Jurkat, Clone E6-1 (cell line): Measurements from ENCODE around the gene GALNT18.

Source experiments
- DNase-seq: peaks from one replicate; pipeline ENCODE4 v3.0.0-alpha.2; 2011; ENCODE audit warnings: low read depth, low spot score
- H3K4me3 ChIP-seq: 2 replicates; pipeline ENCODE4 v1.5.1; 2011; ENCODE audit warnings: mild to moderate bottlenecking, low read length, control low read depth, moderate library complexity

GALNT18 gene

DNA sequence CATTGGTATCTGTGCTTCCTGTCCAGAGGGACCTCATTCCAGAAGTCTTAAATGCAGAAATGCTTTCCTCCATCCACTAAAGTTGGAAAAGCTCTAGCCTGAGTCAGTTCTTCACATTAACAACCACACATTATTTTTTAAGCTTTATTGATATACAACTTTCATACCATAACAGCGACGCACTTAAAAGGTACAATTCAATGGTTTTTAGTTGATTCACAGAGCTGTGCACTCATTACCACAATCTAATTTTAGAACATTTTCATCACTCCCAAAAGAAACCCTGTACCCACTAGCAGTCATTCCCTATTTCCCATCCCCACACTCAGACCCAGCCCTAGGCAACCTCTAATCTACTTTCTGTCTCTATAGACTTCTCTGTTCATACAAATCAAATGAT, 27.6 kb downstream of the GALNT18 start:
- DNase-seq: no peak
- no peak overlapping the region for H3K4me3 ChIP-seq

DNA sequence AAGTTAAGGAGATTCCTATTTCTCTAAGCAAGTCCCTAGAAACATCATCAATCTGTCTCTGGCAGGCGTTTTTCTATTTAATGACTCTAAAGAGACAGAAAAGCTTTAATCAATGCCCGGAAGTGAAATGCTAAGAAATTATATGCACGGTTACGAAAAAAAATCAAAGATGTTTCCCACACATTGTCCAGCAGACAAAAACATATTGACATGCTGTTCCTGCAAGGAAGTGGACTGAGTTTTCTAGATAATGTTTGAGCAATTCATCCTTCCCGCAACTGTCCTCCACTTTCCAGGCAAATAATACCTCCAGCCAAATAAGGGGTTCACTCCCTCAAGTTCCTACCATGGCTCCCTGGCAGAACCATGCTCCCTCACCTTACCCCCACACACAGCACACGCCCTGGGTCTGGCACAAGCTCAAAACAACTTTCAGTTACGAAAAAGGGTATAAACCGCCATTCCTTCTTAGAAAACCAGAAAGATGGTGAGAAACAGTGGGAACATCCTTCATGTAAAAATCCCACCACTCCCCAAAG, 29.6 kb downstream of the GALNT18 start:
- no peak for DNase-seq
- no peak overlapping the region for H3K4me3 ChIP-seq

DNA sequence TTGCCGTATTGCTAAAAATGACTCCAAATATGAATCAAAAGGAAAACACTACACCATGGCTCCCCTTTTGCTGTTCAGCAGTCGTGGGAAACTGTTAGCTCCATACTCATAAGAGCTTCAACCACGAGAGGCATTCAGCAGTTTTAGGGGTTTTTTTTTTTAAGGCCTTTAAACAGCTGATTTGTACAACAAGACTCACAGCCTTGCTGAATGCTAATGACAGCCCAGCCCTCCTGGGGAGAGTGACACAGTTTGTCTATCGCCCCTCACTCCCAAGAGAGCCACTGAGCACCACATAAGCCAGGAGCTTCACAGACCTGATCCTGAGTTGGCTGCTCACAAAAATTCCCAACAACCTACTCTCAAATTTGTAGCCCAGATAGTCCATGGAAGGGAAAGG, 32.4 kb downstream of the GALNT18 start:
- no peak for DNase-seq
- no peak overlapping the region for H3K4me3 ChIP-seq

DNA sequence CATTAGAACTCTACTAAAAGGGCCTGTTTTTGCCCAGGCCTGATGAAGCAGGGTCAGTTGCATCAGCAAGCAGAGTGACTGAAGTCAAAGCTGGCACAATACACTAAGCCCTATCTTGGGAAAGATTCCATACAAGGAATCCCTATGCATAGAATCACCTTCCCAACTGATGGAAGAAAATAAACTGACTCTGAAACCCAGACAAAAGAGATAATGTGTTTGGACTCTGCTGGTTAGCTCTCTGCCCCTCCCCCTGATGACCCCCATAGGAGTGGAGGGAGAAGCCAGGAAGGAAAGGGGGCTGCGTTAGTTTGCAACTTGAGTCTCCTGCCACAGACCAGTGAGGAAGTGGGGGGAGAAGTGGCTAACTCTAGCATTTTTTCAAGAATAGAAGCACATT, 32.9 kb downstream of the GALNT18 start:
- no peak overlapping the region for H3K4me3 ChIP-seq
- DNase-seq: no peak

DNA sequence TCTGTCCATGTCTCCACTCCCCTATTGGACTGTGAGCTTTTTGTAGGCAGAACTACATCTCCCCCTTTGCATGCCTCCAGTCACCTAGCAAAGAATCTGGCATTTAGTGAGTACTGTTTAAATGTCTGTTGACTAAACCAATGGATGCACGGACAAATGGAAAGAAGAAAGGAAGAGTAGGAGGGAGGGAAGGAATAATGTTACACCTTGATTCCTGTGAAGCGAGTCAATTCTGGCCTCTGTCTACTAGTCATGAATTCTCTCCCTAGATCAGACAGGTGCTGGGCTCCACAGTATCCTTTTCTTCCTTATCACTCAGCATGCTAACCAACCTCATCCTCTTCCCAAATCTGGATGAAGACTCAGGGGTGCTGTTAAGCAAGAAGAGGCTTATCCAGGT, 33.6 kb downstream of the GALNT18 start:
- H3K4me3 ChIP-seq: no peak overlapping the region
- DNase-seq: no peak

DNA sequence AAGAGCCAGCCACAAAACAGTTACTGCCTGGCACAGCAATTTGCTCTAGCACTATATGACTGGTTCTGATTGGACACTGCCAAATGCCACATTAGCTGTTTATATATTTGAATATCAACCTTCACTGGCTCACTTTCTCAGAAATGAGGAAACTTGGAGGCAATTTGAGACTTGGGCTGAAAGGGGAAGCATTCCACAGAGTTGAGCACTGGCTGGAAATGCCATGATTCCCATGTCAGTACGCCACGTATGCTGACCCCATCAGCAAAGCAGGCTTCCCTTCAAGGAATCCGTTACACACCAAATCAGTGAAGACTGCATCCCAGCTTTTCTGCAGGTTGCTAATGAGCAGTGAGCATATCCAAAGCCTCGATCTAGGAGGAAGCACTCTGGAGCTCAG, 34.7 kb downstream of the GALNT18 start:
- no peak overlapping the region for H3K4me3 ChIP-seq
- no peak for DNase-seq

DNA sequence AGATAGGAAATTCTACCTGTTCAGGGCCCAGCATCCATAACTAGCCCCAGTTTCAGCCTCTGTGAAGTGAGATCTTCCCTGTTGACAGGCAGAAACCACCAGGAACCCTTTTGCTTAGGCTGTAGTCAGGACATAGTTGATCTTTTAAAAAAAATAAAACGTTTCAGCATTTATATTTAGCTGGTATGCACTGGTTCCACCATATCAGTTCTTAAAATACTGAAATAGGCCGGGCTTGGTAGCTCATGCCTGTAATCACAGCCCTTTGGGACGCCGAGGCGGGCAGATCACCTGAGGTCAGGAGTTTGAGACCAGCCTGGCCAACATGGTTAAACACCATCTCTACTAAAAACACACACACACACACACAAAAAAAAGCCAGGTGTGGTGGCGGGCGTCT, 35.3 kb downstream of the GALNT18 start:
- no peak overlapping the region for H3K4me3 ChIP-seq
- DNase-seq: no peak

DNA sequence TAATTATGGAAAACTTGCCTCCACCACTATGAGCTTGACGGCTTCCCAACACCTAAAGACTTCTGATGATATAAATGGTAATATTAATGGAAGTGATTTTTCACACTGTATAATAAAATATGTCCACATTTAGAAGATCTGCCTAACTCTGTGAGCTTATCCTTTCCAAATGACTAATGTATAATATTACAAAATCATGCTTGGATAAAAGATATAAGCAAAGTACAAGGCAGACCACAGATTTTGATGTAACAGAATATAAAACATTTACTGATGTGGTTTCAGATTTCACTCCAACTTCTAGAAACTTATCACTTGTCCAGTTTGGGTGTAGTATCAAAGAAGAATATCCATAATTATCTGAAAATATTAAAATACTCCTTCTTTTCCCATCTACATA, 36.9 kb downstream of the GALNT18 start:
- no peak overlapping the region for H3K4me3 ChIP-seq
- DNase-seq: no peak

DNA sequence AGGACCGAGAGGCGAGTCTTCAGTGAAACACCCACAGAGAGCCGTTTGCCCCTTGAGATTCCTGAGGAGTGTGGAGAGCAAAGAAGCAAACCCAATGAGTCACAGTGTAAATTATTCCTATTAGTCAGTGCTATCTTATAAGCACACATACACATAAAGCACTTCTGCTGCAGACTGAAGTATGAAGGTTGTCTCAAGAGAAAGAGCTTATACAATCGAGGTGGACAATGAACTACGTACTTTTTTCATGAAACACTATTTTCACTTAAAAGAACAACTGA, 37.3 kb downstream of the GALNT18 start:
- DNase-seq: no peak
- H3K4me3 ChIP-seq: no peak overlapping the region

DNA sequence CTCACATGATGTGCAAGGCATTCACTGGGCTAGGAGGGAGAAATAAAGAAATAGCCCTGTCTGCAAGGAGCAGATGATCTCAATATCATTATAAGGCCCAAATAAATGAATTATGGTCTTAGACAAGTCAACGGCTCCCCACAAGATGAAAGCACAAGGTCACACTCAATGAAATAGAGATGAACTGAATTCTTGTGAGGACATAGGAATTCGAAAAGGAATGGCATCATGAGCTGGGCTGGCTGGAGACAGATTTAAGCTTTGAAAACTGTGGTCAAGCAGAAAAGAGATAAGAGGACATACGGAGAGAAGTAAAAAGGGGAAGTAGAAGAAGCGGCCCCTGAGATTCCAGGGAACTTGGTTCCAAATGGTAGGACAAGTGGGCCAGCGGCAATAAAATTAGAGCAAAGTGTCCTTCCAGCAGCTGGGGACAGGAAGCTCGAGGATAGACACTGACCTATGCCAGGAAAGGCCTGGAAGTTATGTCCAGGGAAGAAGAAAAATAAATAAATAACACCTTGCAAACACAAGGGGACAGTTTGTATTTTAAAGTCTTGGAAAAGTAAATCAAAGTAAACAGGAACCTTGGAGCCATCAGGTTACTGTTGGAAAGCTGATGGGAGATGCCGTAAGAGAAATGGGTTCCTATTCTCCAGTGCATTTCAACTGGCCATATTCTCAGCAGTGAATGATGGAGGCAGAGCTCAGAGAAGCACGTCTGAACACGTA, 37.8 kb downstream of the GALNT18 start:
- DNase-seq: no peak
- no peak overlapping the region for H3K4me3 ChIP-seq

DNA sequence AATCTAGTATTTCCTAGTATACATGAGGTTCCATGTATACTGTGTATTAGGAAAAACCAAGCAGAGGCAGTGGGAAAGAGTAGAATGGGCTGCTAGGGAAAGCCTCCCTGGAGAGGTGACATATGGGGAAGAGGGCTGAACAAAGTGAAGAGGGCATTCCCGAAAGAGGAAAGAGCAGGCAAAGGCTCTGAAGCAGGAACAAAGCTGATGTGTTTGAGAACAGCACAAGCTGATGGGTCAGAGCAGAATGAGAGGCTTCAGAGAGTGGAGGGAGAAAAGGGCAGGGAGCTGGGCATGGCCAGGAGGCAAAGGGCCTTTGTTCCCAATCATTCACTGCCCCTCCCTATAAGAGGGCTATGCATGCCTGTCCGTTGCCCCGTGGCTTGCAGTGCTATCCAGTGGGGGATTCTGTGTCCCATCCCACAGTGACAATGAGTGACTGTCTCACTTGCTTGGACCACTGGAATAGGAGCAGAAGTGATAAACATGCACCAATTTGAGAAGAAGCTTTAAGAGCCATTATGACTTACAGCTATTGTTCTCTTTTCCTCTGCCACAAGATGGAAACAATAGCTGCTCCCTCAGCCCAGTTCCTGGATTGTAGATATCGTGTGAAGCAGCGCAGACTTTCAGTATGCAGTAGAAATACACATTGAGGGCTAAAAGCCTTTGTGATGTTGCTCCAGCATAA, 39.6 kb downstream of the GALNT18 start:
- no peak for DNase-seq
- no peak overlapping the region for H3K4me3 ChIP-seq

DNA sequence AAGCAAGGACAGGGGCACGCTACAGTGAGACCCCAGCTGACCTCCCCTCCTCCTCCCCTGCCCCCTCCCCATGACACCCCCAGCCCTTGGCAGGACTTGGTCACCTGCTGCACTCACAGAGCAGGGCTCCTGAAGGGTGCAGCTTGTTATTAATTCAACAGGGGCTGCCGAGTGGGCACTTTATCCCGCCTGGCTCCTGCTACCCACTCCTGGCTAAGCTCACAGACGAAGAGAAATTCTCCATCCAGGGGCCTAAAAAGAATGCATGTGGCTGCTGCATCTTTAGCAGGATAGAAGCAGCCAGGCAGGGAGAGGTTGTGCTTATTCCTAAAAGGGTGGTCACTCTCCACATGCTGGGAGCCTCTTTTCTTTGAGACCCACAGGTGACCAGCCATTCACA, 40.3 kb downstream of the GALNT18 start:
- no peak for DNase-seq
- H3K4me3 ChIP-seq: no peak overlapping the region

DNA sequence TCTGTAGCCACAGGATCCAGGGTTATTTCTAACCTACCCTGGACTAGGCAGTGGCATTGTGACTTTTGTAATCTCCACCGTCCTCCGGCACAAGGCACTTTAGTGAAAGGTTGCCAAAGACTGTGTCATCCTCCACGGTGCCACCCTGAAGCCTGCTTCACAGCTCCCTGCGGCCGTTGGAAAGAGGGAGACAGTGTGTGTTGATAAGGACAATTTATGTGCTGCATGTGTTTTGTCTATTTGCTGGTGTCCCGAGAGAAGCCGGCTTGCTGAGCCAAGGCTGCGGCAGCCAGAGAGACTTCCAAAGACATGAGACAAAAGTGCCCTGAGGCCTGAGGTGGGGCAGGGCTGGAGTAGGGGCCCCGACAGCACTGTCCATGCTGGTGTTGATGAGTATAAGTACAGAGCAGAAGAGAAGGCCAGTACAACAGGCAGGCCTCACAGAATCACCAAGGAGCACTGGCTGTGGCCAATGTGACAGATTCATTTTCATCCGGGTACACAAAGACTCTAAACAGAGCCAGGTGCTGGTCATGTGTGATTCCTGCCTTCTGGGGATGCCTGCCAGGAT, 40.9 kb downstream of the GALNT18 start:
- no peak overlapping the region for H3K4me3 ChIP-seq
- DNase-seq: no peak

DNA sequence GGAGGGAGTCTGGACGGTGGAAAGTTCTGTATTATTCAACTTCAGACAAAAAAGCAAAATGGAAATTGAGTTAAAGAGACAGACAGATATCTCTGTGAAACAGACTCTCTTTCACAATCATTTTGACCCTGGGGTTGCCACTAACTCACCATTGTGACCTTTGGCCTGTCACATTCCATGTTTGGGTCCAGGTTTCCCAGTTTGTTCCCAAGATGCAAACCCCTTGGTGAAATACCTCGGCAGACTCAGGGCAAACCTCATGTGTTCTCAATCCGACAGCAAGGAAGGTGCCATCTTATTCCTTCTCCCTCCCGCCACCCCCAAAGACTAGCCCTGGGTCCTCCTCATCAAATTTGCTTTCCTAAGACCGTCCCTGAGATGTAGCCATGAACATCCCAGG, 41.8 kb downstream of the GALNT18 start:
- no peak for DNase-seq
- no peak overlapping the region for H3K4me3 ChIP-seq

DNA sequence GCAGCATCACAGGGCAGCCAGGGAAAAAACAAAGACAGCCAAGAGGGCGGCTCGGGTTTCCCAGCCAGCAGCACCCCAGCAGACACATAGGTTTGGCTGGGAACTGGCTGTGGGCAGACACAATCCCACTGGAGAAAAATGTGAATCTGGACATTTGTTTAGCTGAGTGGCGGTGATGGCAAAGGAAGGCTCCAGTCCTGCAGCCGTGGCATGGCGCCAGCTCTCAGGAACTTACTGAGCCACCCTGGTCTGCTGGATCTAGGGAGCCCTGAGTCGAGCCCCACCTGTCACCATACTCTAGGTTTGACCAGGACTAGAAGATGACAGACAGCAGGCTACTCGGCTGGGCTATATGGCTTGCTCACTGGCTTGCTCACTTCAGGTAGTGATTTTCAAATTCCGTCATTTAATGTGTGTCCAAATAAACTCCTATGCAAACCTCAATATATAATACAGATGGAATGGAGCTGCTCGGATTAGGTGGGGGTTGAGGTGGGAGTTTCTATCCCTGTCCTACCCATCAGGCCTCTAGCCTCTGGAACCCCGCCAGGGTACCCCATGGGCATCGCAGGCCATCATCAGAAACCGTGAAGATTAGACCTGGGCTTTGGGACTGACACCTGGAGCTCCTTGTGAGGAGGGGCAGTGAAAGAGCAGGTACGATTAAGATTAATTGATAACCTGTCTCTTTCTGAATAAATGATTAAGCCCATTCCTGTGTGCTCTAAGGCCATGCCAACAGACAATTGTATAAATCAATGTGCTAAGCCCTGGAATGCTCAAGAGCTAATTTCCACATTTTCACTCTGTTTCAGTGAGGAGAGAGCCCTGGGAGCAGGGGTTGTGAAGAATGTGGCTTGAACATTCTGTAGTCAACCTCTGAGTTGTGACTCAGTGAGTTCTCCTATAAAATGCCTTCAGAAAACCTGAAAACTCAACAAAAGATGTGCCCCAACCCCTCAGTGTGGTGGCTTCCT, 42.5 kb downstream of the GALNT18 start:
- no peak for DNase-seq
- no peak overlapping the region for H3K4me3 ChIP-seq

DNA sequence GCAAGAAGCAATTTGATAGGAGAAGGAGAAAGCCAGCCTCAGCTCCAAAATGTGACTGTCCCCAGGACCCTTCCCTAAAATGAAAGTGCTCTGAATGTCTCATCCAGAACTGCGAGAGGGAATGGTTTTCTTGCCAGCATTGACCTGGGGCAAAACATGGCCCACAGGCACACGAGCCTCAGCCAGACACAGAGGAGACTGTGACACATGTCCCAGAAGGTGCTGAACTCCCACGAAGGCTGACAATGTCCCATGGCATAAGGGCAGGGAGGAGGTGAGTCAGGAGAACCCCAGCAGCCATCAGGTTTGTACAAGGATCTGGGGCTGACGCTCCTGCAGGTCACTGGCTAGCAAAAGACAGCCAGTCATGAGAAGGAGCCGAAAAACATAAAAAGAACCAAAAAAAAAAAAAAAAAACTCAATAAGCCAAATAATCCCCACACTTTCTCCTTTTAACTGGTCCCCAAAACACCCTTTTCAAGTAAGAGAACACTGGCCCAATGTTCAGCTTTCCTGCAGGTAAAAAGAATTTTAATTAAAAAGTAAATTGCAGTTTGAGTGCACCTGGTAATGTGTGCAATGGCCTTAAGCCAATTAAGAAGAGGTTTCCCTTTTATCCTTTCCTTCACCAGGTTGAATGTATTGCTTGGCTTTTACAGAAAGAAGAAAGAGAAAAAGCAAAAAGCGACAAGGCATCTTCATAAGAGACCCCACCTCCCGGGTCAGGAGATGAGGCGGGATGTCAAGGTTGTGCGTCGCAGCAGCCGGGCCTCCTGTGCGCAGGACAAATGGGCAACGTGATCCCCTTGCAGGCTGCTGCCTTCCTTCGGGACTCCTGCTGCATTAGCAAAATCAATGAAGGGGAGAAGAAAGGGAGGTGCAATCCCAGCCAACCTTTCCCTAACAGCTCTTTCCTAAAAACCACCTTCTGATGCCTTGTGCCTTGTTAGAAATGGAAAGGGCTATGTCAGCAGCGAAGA, 43.6 kb downstream of the GALNT18 start:
- no peak for DNase-seq
- no peak overlapping the region for H3K4me3 ChIP-seq

DNA sequence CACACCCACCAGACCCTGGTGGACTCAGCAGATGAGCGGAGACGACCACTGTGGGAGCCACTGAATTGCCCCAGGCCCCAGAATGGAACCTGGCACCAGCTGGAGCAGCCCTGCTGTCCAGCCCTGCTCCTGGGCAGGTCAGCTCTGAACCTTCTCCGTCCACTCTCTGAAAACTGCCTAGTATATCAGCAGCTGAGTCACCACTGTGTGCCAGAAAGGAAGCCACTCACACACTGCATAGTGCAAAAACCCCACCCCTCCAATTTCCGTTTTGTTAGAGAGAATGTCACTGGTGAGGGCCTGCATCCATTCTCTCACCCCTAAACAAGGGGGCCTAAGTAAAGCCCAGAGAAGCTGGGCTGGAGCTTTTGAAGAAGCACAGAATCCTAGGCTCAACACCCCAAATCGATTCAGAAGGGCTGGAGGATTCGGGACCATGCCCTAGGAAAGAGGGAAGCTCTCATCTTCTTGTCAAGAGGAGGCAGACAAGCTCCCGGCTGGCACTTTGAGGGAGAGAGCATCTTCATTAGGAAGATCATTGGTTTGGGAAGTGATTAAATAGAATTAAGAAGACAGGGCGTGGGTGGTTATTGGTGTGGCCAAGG, 44.5 kb downstream of the GALNT18 start:
- DNase-seq: no peak

More for the DNA sequence above, 44.5 kb downstream of the GALNT18 start:
- no peak overlapping the region for H3K4me3 ChIP-seq
